ENCODE data around the gene TRAF5. TPM values are rescaled to one million over a fixed set of nuclear protein-coding genes. Genes with fewer than 3 reads are reported as not detected.

The TRAF5 gene
- total and polyA plus RNA-seq, 2 donors (not counting 3 experiments of a cell fraction or from before 2014, with no cell fraction given), result 8.5 to 17.6 TPM

GRCh38 chr1:211381481-211382181, 55.0 kb downstream of the TRAF5 start:
- H3K4me3 ChIP-seq (replicated peaks in 1 of 3; ENCODE audit: insufficient read depth in 1 of 3, low read depth in 1 of 3, low read length in 3 of 3), result peak overlapping the region in 1 of 3 experiments; percentile 65
- intact Hi-C loops (cut with micrococcal nuclease), result loop anchor here (1.0 to 10.0 kb wide), 6 partner anchors 10 to 1147 kb away; partner anchors contain the start of genes RCOR3, SERTAD4 and SLC30A1
- TF ChIP-seq MYC (IDR thresholded peaks at IDR 0.05; ENCODE audit: low read depth, low read length) (no peak), JUN (IDR thresholded peaks at IDR 0.05; ENCODE audit: borderline replicate concordance, insufficient read depth, insufficient read length, low read depth) (no peak), FOS (IDR thresholded peaks at IDR 0.05; ENCODE audit: borderline replicate concordance, insufficient read depth, low read length) (no peak), POLR2A (IDR thresholded peaks at IDR 0.05; ENCODE audit: low read depth, low read length) (no peak)

GRCh38 chr1:211382182-211382713, 55.6 kb downstream of the TRAF5 start:
- Histone ChIP-seq H3K4me3 (replicated peaks in 1 of 3; ENCODE audit: insufficient read depth in 1 of 3, low read depth in 1 of 3, low read length in 3 of 3) (peak overlapping the region; percentile 31 to 65 (median 50)), H3K79me2 (ENCODE audit: control insufficient read depth, insufficient read depth, low read length) (no peaks in the 10 kb centered on the region), H4K20me1 (replicated peaks; ENCODE audit: control insufficient read depth, extremely low read depth, insufficient read depth, low read length) (no peaks in the 10 kb centered on the region), H3K9ac (replicated peaks; ENCODE audit: extremely low read depth, insufficient read depth, low read length) (peak overlapping the region; percentile 93), H2AFZ (ENCODE audit: low read depth, low read length) (peak overlapping the region; percentile 73), H3K27me3 (ENCODE audit: control insufficient read depth in 2 of 2, insufficient read depth in 2 of 2, low read length in 2 of 2) (no peaks in the 10 kb centered on the region), H3K9me1 (replicated peaks; ENCODE audit: control insufficient read depth, extremely low read depth, insufficient read depth, low read length) (no peaks in the 10 kb centered on the region), H3K27ac (ENCODE audit: insufficient read depth, low read depth, low read length) (peak overlapping the region; percentile 96), H3K9me3 (replicated peaks; ENCODE audit: control insufficient read depth, insufficient read depth, low read length) (no peaks in the 10 kb centered on the region), H3K36me3 (ENCODE audit: control insufficient read depth in 2 of 2, extremely low read depth in 1 of 2, insufficient read depth in 2 of 2, low read length in 2 of 2) (no peaks in the 10 kb centered on the region), H3K4me2 (ENCODE audit: insufficient read depth, low read length) (peak overlapping the region; percentile 77), H3K4me1 (ENCODE audit: control insufficient read depth, extremely low read depth, insufficient read depth, low read length) (peaks cover 11% of the 10 kb centered on the region)
- no peak for FAIRE-seq
- intact Hi-C loops (cut with micrococcal nuclease), result loop anchor here (1.0 to 10.0 kb wide), 6 partner anchors 11 to 1147 kb away; partner anchors contain the start of genes RCOR3, SERTAD4 and SLC30A1
- ChIA-PET POLR2A (interaction anchor here (0.6 to 1.1 kb wide), 2 partner anchors 131 to 320 kb away, joined by 3 to 5 read pairs; no protein-coding TSS in a partner anchor), CTCF (interaction anchor here (0.9 to 2.0 kb wide), 6 partner anchors 35 to 272 kb away, joined by 3 to 6 read pairs (median 4); no protein-coding TSS in a partner anchor)
- dilution Hi-C loops (cut with MboI; ENCODE audit: extremely low pct_ligation_motif_present, low sequenced_read_pairs), result no loop called here
- TF ChIP-seq GATA2 (IDR thresholded peaks at IDR 0.05; ENCODE audit: insufficient read depth, insufficient read length, low read depth, low read length), result no peak
- no peak for TF ChIP-seq POLR2AphosphoS5 (IDR thresholded peaks at IDR 0.05; ENCODE audit: insufficient read depth, low read depth, low read length)
- TF ChIP-seq FOS (IDR thresholded peaks at IDR 0.05; ENCODE audit: borderline replicate concordance, insufficient read depth, low read length), result no peak
- no peak for TF ChIP-seq JUN (IDR thresholded peaks at IDR 0.05; ENCODE audit: borderline replicate concordance, insufficient read depth, insufficient read length, low read depth)
- no peak for TF ChIP-seq EZH2 (IDR thresholded peaks at IDR 0.05; ENCODE audit: borderline replicate concordance, low read depth, low read length, severe bottlenecking)
- no peak for TF ChIP-seq POLR2A (IDR thresholded peaks at IDR 0.05; ENCODE audit: low read depth, low read length)
- TF ChIP-seq CTCF (IDR thresholded peaks at IDR 0.05; ENCODE audit: extremely low read depth in 1 of 2, insufficient read depth in 1 of 2, low read depth in 1 of 2, low read length in 2 of 2), result no peak
- TF ChIP-seq MYC (IDR thresholded peaks at IDR 0.05; ENCODE audit: low read depth, low read length), result no peak
- TSS peak; percentile 69 for BruUV-seq (replicated peaks)
- no peak for DNase-seq (ENCODE audit: low read depth, low spot score)

More at GRCh38 chr1:211381481-211382181, 55.0 kb downstream of the TRAF5 start:
- peak overlapping the region; percentile 44 for H3K9ac ChIP-seq (replicated peaks; ENCODE audit: extremely low read depth, insufficient read depth, low read length)
- POLR2A ChIA-PET, result interaction anchor here (1.1 kb wide), 1 partner anchor 132 kb away, joined by 3 read pairs; no protein-coding TSS in a partner anchor
- peak overlapping the region; percentile 77 for H3K4me2 ChIP-seq (ENCODE audit: insufficient read depth, low read length)
- H3K4me1 ChIP-seq (ENCODE audit: control insufficient read depth, extremely low read depth, insufficient read depth, low read length), result peaks cover 11% of the 10 kb centered on the region
- H3K36me3 ChIP-seq (ENCODE audit: control insufficient read depth in 2 of 2, extremely low read depth in 1 of 2, insufficient read depth in 2 of 2, low read length in 2 of 2), result no peaks in the 10 kb centered on the region
- no peak overlapping the region for H3K27ac ChIP-seq (ENCODE audit: insufficient read depth, low read depth, low read length)
- dilution Hi-C loops (cut with MboI; ENCODE audit: extremely low pct_ligation_motif_present, low sequenced_read_pairs), result no loop called here
- H3K79me2 ChIP-seq (ENCODE audit: control insufficient read depth, insufficient read depth, low read length), result no peaks in the 10 kb centered on the region
- no TSS peak for BruUV-seq (replicated peaks)
- FAIRE-seq (no peak), DNase-seq (ENCODE audit: low read depth, low spot score) (no peak)
- no peaks in the 10 kb centered on the region for H3K9me3 ChIP-seq (replicated peaks; ENCODE audit: control insufficient read depth, insufficient read depth, low read length)
- CTCF ChIA-PET, result interaction anchor here (0.9 to 1.1 kb wide), 2 partner anchors 58 to 89 kb away, joined by 3 to 5 read pairs; no protein-coding TSS in a partner anchor
- H3K27me3 ChIP-seq (ENCODE audit: control insufficient read depth in 2 of 2, insufficient read depth in 2 of 2, low read length in 2 of 2), result no peaks in the 10 kb centered on the region
- H2AFZ ChIP-seq (ENCODE audit: low read depth, low read length), result no peak overlapping the region
- H4K20me1 ChIP-seq (replicated peaks; ENCODE audit: control insufficient read depth, extremely low read depth, insufficient read depth, low read length), result no peaks in the 10 kb centered on the region
- no peaks in the 10 kb centered on the region for H3K9me1 ChIP-seq (replicated peaks; ENCODE audit: control insufficient read depth, extremely low read depth, insufficient read depth, low read length)

All from endothelial cell of umbilical vein (primary cell).